Esophagus mucosa (tissue), 1 donor: ENCODE results near the gene KLC4. TPM values are rescaled to one million over a fixed set of nuclear protein-coding genes. Genes with fewer than 3 reads are reported as not detected.

Experiments used
- ATAC-seq: fragments of 200-7000 bp; cut with Tn5 transposase; one replicate; pipeline ENCODE4 v1.9.1; 2020
- total RNA-seq: library from RNA; stranded (reverse); gene quantifications from one replicate; pipeline ENCODE4 v1.2.4, GENCODE V29; 2023
- donor health status: DM: yes; HTN: yes; CAD: no.

Gene KLC4
- total RNA-seq = 7.5 TPM

GRCh38 chr6:43059168-43060033 lies at the start of gene KLC4, which contains the start of gene MRPL2:
TSS of gene KLC4 (plus strand) at chr6:43059631. CDS start at chr6:43061336, 1,705 bp downstream.
TSS of gene MRPL2 (minus strand) at chr6:43059434. CDS start at chr6:43059381, 53 bp downstream.
- peak; percentile 97 for ATAC-seq

- no peak for ATAC-seq
Measured at GRCh38 chr6:43011207-43011606, 48.2 kb upstream of the KLC4 start.

GRCh38 chr6:43012364-43012763 lies 47.1 kb upstream of the KLC4 start:
- no peak for ATAC-seq

- ATAC-seq = no peak
Measured at GRCh38 chr6:43013097-43013842, 46.2 kb upstream of the KLC4 start.

GRCh38 chr6:43013843-43014433 lies 45.5 kb upstream of the KLC4 start, which contains the start of the genes KLHDC3 and MEA1:
TSS of gene KLHDC3 (plus strand) at chr6:43014249. CDS start at chr6:43017193, 2,944 bp downstream.
TSS of gene MEA1 (minus strand) at chr6:43013946. CDS start at chr6:43013813, 133 bp downstream.
- peak; percentile 98 for ATAC-seq

- ATAC-seq = no peak
Measured at GRCh38 chr6:43014434-43014909, 45.0 kb upstream of the KLC4 start.

GRCh38 chr6:43016176-43016942 lies 43.1 kb upstream of the KLC4 start:
- ATAC-seq = no peak

- ATAC-seq = no peak
Measured at GRCh38 chr6:43016943-43017334, 42.5 kb upstream of the KLC4 start.

GRCh38 chr6:43019152-43019551 lies 40.3 kb upstream of the KLC4 start:
- ATAC-seq = no peak

- no peak for ATAC-seq
Measured at GRCh38 chr6:43020052-43020705, 39.3 kb upstream of the KLC4 start.

GRCh38 chr6:43020847-43021246 lies 38.6 kb upstream of the KLC4 start:
- peak; percentile 15 for ATAC-seq

GRCh38 chr6:43021270-43022047 lies 38.0 kb upstream of the KLC4 start, which contains the start of gene RRP36:
TSS of gene RRP36 (plus strand) at chr6:43021623. CDS start at chr6:43021655, 32 bp downstream.
- ATAC-seq = peak; percentile 79

- ATAC-seq = no peak
Measured at GRCh38 chr6:43024436-43024835, 35.0 kb upstream of the KLC4 start.

GRCh38 chr6:43026365-43026764 lies 33.1 kb upstream of the KLC4 start:
- ATAC-seq = no peak

GRCh38 chr6:43029120-43029519 lies 30.3 kb upstream of the KLC4 start:
- ATAC-seq = no peak

GRCh38 chr6:43032326-43032725 lies 27.1 kb upstream of the KLC4 start:
- ATAC-seq = no peak

- no peak for ATAC-seq
Measured at GRCh38 chr6:43033496-43034189, 25.8 kb upstream of the KLC4 start.

- ATAC-seq = no peak
Measured at GRCh38 chr6:43034190-43034525, 25.3 kb upstream of the KLC4 start.

GRCh38 chr6:43035495-43036194 lies 23.8 kb upstream of the KLC4 start:
- no peak for ATAC-seq
